Measurements from ENCODE around the gene TAL2. TPM values are rescaled to one million over a fixed set of nuclear protein-coding genes. Genes with fewer than 3 reads are reported as not detected.

The TAL2 gene
- total RNA-seq, 2 donors from 2014 or later: not detected

GRCh38 chr9:105636331-105636730 is 25.9 kb upstream of the TAL2 start:
- Histone ChIP-seq H3K36me3 (no peaks in the 10 kb centered on the region), H3K9me3 (no peaks in the 10 kb centered on the region), H3K4me3 (no peak overlapping the region), H3K9ac (ENCODE audit: low read depth in 2 of 2, low read length in 2 of 2) (no peak overlapping the region), H3K4me1 (no peaks in the 10 kb centered on the region), H3K27ac (no peak overlapping the region), H3K27me3 (no peaks in the 10 kb centered on the region)
- no peak for TF ChIP-seq CTCF (IDR thresholded peaks at IDR 0.05)
- DNase-seq: no peak
- intact Hi-C loops (cut with DNase I): no loop called here

GRCh38 chr9:105637787-105638395 is 24.4 kb upstream of the TAL2 start:
- H3K36me3 ChIP-seq: no peaks in the 10 kb centered on the region
- H3K9ac ChIP-seq (ENCODE audit: low read depth in 2 of 2, low read length in 2 of 2): no peak overlapping the region
- no peaks in the 10 kb centered on the region for H3K9me3 ChIP-seq

GRCh38 chr9:105639936-105640335 is 22.3 kb upstream of the TAL2 start:
- H3K36me3 ChIP-seq: no peaks in the 10 kb centered on the region
- no peak overlapping the region for H3K9ac ChIP-seq (ENCODE audit: low read depth in 2 of 2, low read length in 2 of 2)
- intact Hi-C loops (cut with DNase I): no loop called here
- no peak for DNase-seq
- no peak for TF ChIP-seq CTCF (IDR thresholded peaks at IDR 0.05)
- H3K4me1 ChIP-seq: no peaks in the 10 kb centered on the region
- H3K27me3 ChIP-seq: no peaks in the 10 kb centered on the region
- H3K27ac ChIP-seq: no peak overlapping the region
- no peaks in the 10 kb centered on the region for H3K9me3 ChIP-seq
- H3K4me3 ChIP-seq: no peak overlapping the region

More at GRCh38 chr9:105637787-105638395, 24.4 kb upstream of the TAL2 start:
- no peaks in the 10 kb centered on the region for H3K4me1 ChIP-seq
- H3K27ac ChIP-seq: no peak overlapping the region
- no peak for DNase-seq
- peak; percentile 43 for TF ChIP-seq CTCF (IDR thresholded peaks at IDR 0.05)
- H3K4me3 ChIP-seq: no peak overlapping the region
- H3K27me3 ChIP-seq: no peaks in the 10 kb centered on the region
- intact Hi-C loops (cut with DNase I): no loop called here

GRCh38 chr9:105643795-105644194 is 18.5 kb upstream of the TAL2 start:
- H3K36me3 ChIP-seq: no peaks in the 10 kb centered on the region
- H3K4me3 ChIP-seq: no peak overlapping the region
- H3K27ac ChIP-seq: no peak overlapping the region
- H3K9ac ChIP-seq (ENCODE audit: low read depth in 2 of 2, low read length in 2 of 2): no peak overlapping the region
- no peaks in the 10 kb centered on the region for H3K27me3 ChIP-seq
- no peaks in the 10 kb centered on the region for H3K9me3 ChIP-seq
- intact Hi-C loops (cut with DNase I): no loop called here
- no peaks in the 10 kb centered on the region for H3K4me1 ChIP-seq
- no peak for TF ChIP-seq CTCF (IDR thresholded peaks at IDR 0.05)
- DNase-seq: no peak

GRCh38 chr9:105646879-105647594 is 15.2 kb upstream of the TAL2 start:
- H3K4me3 ChIP-seq: no peak overlapping the region
- H3K27ac ChIP-seq: no peak overlapping the region
- no peak overlapping the region for H3K9ac ChIP-seq (ENCODE audit: low read depth in 2 of 2, low read length in 2 of 2)
- intact Hi-C loops (cut with DNase I): no loop called here
- DNase-seq: no peak
- no peaks in the 10 kb centered on the region for H3K36me3 ChIP-seq
- H3K27me3 ChIP-seq: no peaks in the 10 kb centered on the region
- no peak for TF ChIP-seq CTCF (IDR thresholded peaks at IDR 0.05)
- H3K9me3 ChIP-seq: no peaks in the 10 kb centered on the region
- no peaks in the 10 kb centered on the region for H3K4me1 ChIP-seq
